T-helper 1 cell treated with Interleukin-12 subunit alpha and Interleukin-12 subunit beta and Interleukin-4 antibody, amounts not matched to agents 30 μg/mL and 1 μg/mL, for 36 hours (primary cell): ENCODE data around the gene RPEL1.

Experiments used
- H3K27ac Mint-ChIP-seq: one replicate; pipeline ENCODE4 v1.8.0; 2021; ENCODE audit warnings: mild to moderate bottlenecking, mixed read lengths
- H3K27me3 Mint-ChIP-seq: one replicate; pipeline ENCODE4 v1.8.0; 2021; ENCODE audit warnings: low read depth, mixed read lengths
- H3K36me3 Mint-ChIP-seq: one replicate; pipeline ENCODE4 v1.8.0; 2021; ENCODE audit warnings: low read depth, mixed read lengths
- H3K4me1 Mint-ChIP-seq: one replicate; pipeline ENCODE4 v1.8.0; 2021; ENCODE audit warnings: low read depth, mixed read lengths
- H3K4me3 Mint-ChIP-seq: one replicate; pipeline ENCODE4 v1.8.0; 2021; ENCODE audit warnings: mild to moderate bottlenecking, moderate library complexity, mixed read lengths
- H3K9me3 Mint-ChIP-seq: one replicate; pipeline ENCODE4 v1.8.0; 2021; ENCODE audit warnings: mixed read lengths

Gene RPEL1

GRCh38 chr10:103280506-103280905, 34.8 kb downstream of the RPEL1 start:
- H3K9me3 Mint-ChIP-seq: peaks cover 5% of the 10 kb centered on the region
- peaks cover 63% of the 10 kb centered on the region for H3K27me3 Mint-ChIP-seq
- H3K4me1 Mint-ChIP-seq: peaks cover 11% of the 10 kb centered on the region
- H3K4me3 Mint-ChIP-seq: no peak overlapping the region
- peaks cover 3% of the 10 kb centered on the region for H3K36me3 Mint-ChIP-seq
- H3K27ac Mint-ChIP-seq: no peak overlapping the region

GRCh38 chr10:103281753-103282152, 36.1 kb downstream of the RPEL1 start:
- Mint-ChIP-seq H3K27ac (no peak overlapping the region), H3K4me1 (peaks cover 7% of the 10 kb centered on the region), H3K4me3 (no peak overlapping the region), H3K27me3 (peaks cover 55% of the 10 kb centered on the region), H3K36me3 (peaks cover 3% of the 10 kb centered on the region), H3K9me3 (peaks cover 5% of the 10 kb centered on the region)

- peaks cover 54% of the 10 kb centered on the region for H3K27me3 Mint-ChIP-seq
- no peak overlapping the region for H3K27ac Mint-ChIP-seq
- H3K4me1 Mint-ChIP-seq: peaks cover 4% of the 10 kb centered on the region
- peaks cover 3% of the 10 kb centered on the region for H3K36me3 Mint-ChIP-seq
- no peak overlapping the region for H3K4me3 Mint-ChIP-seq
- peaks cover 5% of the 10 kb centered on the region for H3K9me3 Mint-ChIP-seq
Measured at GRCh38 chr10:103282961-103283360, 37.3 kb downstream of the RPEL1 start.

- Mint-ChIP-seq H3K9me3 (no peaks in the 10 kb centered on the region), H3K27me3 (peaks cover 57% of the 10 kb centered on the region), H3K27ac (no peak overlapping the region), H3K36me3 (no peaks in the 10 kb centered on the region), H3K4me1 (no peaks in the 10 kb centered on the region), H3K4me3 (no peak overlapping the region)
Measured at GRCh38 chr10:103284170-103284569, 38.5 kb downstream of the RPEL1 start.

- Mint-ChIP-seq H3K4me3 (no peak overlapping the region), H3K9me3 (no peaks in the 10 kb centered on the region), H3K4me1 (no peaks in the 10 kb centered on the region), H3K36me3 (no peaks in the 10 kb centered on the region), H3K27me3 (peaks cover 40% of the 10 kb centered on the region), H3K27ac (no peak overlapping the region)
Measured at GRCh38 chr10:103287992-103288391, 42.3 kb downstream of the RPEL1 start.

GRCh38 chr10:103291588-103291987, 45.9 kb downstream of the RPEL1 start:
- Mint-ChIP-seq H3K27me3 (peaks cover 44% of the 10 kb centered on the region), H3K36me3 (no peaks in the 10 kb centered on the region), H3K9me3 (no peaks in the 10 kb centered on the region), H3K4me1 (no peaks in the 10 kb centered on the region), H3K4me3 (no peak overlapping the region), H3K27ac (no peak overlapping the region)

DNA sequence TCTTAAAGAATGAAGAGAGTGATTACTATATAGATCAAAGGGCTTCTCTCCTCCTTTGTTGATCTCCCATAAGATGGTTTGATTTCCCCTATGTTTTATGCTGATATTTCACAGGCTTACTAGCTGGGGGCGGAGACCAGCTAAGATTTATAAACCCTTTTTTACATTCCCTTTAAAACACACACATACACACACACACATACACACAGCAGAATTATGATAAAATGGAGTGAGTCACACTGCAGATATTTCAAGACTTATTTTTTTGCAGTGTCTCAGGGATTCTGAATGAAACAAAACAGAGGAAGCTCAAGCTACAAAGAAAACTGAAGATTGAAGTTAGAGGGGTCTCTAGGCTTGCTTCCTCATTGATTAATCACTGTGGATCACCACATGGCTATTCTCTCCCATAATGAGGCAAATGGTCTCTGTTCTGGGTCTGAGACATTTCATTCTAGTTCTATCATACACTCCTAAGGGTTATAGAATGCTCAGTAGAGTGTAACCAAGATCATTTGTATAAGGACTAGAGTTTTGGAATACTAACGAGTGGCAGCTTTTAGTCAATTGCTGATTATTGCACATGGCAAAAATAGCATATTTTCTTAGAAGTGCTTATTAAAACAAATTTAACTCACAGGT, 49.8 kb downstream of the RPEL1 start:
- Mint-ChIP-seq H3K36me3 (peaks cover 2% of the 10 kb centered on the region), H3K27ac (no peak overlapping the region), H3K9me3 (no peaks in the 10 kb centered on the region), H3K4me3 (no peak overlapping the region), H3K4me1 (no peaks in the 10 kb centered on the region), H3K27me3 (peaks cover 21% of the 10 kb centered on the region)
